GM23338 (cell line): ENCODE data around the gene DACH1. TPM values are rescaled to one million over a fixed set of nuclear protein-coding genes. Genes with fewer than 3 reads are reported as not detected.

Source experiments
- ATAC-seq: fragments of 200-7000 bp; cut with Tn5 transposase; 3 replicates; pipeline ENCODE4 v1.9.1; 2020
- DNase-seq: peaks from one replicate; pipeline ENCODE4 v3.0.0-alpha.2; 2015; ENCODE audit warnings: low spot score
- H2AFZ ChIP-seq: fragments of 200-600 bp; sonication (generic); 2 replicates; pipeline ENCODE4 v1.8.0; 2016; ENCODE audit warnings: antibody characterized with exemption, mild to moderate bottlenecking, moderate library complexity
- H3F3A ChIP-seq: fragments of 200-600 bp; sonication (generic); replicated peaks from 2 replicates; pipeline ENCODE4 v1.8.0; 2017; ENCODE audit warnings: antibody characterized with exemption, mixed run types, low read depth
- H3K27ac ChIP-seq: fragments of 200-600 bp; sonication (generic); 2 replicates; pipeline ENCODE4 v1.6.1; 2016; ENCODE audit warnings: low read depth
- H3K27me3 ChIP-seq: fragments of 200-600 bp; sonication (generic); 2 replicates; pipeline ENCODE4 v1.8.0; 2016; ENCODE audit warnings: mild to moderate bottlenecking, mixed run types, moderate library complexity; ENCODE audit not compliant: insufficient read depth
- H3K36me3 ChIP-seq: fragments of 200-600 bp; sonication (generic); 2 replicates; pipeline ENCODE4 v1.8.0; 2016; ENCODE audit warnings: mild to moderate bottlenecking; ENCODE audit not compliant: insufficient read depth
- H3K4me1 ChIP-seq: fragments of 200-600 bp; sonication (generic); 2 replicates; pipeline ENCODE4 v1.8.0; 2016; ENCODE audit warnings: mild to moderate bottlenecking, moderate library complexity; ENCODE audit not compliant: insufficient read depth
- H3K4me2 ChIP-seq: fragments of 200-600 bp; sonication (generic); 2 replicates; pipeline ENCODE4 v1.7.1; 2017; ENCODE audit warnings: mixed run types
- H3K4me3 ChIP-seq: fragments of 200-600 bp; sonication (generic); 2 replicates; pipeline ENCODE4 v1.6.1; 2016; ENCODE audit warnings: mixed run types
- H3K79me2 ChIP-seq: fragments of 200-600 bp; sonication (generic); replicated peaks from 2 replicates; pipeline ENCODE4 v1.8.0; 2017; ENCODE audit warnings: mild to moderate bottlenecking; ENCODE audit not compliant: insufficient read depth
- H3K9me2 ChIP-seq: fragments of 200-600 bp; sonication (generic); 2 replicates; pipeline ENCODE4 v1.8.0; 2017; ENCODE audit not compliant: insufficient read depth
- H4K20me1 ChIP-seq: fragments of 200-600 bp; sonication (generic); replicated peaks from 2 replicates; pipeline ENCODE4 v1.8.0; 2017; ENCODE audit warnings: mild to moderate bottlenecking; ENCODE audit not compliant: insufficient read depth
- H3K27ac Mint-ChIP-seq: 2 replicates; pipeline ENCODE4 v1.8.0; 2020; ENCODE audit warnings: inconsistent platforms, mild to moderate bottlenecking, moderate library complexity, mixed read lengths
- H3K27me3 Mint-ChIP-seq: 3 replicates; pipeline ENCODE4 v1.8.0; 2022; ENCODE audit warnings: low read depth, mild to moderate bottlenecking, moderate library complexity, mixed read lengths, inconsistent platforms; ENCODE audit not compliant: insufficient read depth, poor library complexity
- H3K36me3 Mint-ChIP-seq: 3 replicates; pipeline ENCODE4 v1.8.0; 2021; ENCODE audit warnings: low read depth, mild to moderate bottlenecking, inconsistent platforms, moderate library complexity, mixed read lengths
- H3K4me1 Mint-ChIP-seq: 3 replicates; pipeline ENCODE4 v1.8.0; 2020; ENCODE audit warnings: mild to moderate bottlenecking, inconsistent platforms, mixed read lengths
- H3K4me3 Mint-ChIP-seq: 3 replicates; pipeline ENCODE4 v1.8.0; 2021; ENCODE audit warnings: moderate library complexity, mild to moderate bottlenecking, inconsistent platforms, mixed read lengths
- H3K9me3 Mint-ChIP-seq: 3 replicates; pipeline ENCODE4 v1.8.0; 2020; ENCODE audit warnings: moderate library complexity, mild to moderate bottlenecking, inconsistent platforms, mixed read lengths
- CREB1 ChIP-seq: fragments of 250-450 bp; sonication (Bioruptor Pico); IDR thresholded peaks from 2 replicates; pipeline ENCODE4 v1.5.0; 2020; ENCODE audit warnings: low read depth, mild to moderate bottlenecking, moderate library complexity
- NANOG ChIP-seq: IDR thresholded peaks from 2 replicates; pipeline ENCODE4 v1.6.1; 2016; ENCODE audit warnings: antibody characterized with exemption, borderline replicate concordance
- ZNF331 ChIP-seq: fragments of 250-450 bp; sonication (Bioruptor Pico); IDR thresholded peaks from 2 replicates; pipeline ENCODE4 v1.5.0; 2020; ENCODE audit warnings: low read depth, mild to moderate bottlenecking, moderate library complexity
- polyA plus RNA-seq: library from polyadenylated mRNA; unstranded; fragments of >200 nt; fragmentation: Nextera tagmentation; extraction: Ambion mirVana; gene quantifications from 2 replicates; pipeline ENCODE4 v1.2.1, GENCODE V29; 2016
- total RNA-seq: library from RNA; depleted of rRNA; stranded (reverse); fragments of >200 nt; shearing (Covaris generic); gene quantifications from 2 replicates; pipeline ENCODE4 v1.2.3, GENCODE V29; 2014
- TF ChIP-seq, protein P1 (sequence below): IDR thresholded peaks from 2 replicates; pipeline ENCODE4 v1.6.1; 2016; ENCODE audit warnings: antibody characterized with exemption
- TF ChIP-seq, protein P2 (sequence below): fragments of 250-450 bp; sonication (Bioruptor Pico); IDR thresholded peaks from 2 replicates; pipeline ENCODE4 v1.5.0; 2020; ENCODE audit warnings: mild to moderate bottlenecking, moderate library complexity

DACH1 gene
- total and polyA plus RNA-seq, 2 experiments from 2014 or later, result 0.45 to 0.57 TPM

GRCh38 chr13:71858647-71859046 lies 8.4 kb downstream of the DACH1 start (continued):
- no peak for TF ChIP-seq NANOG

GRCh38 chr13:71856548-71857043 lies 10.4 kb downstream of the DACH1 start:
- Mint-ChIP-seq H3K27me3 (no peaks in the 10 kb centered on the region), H3K27ac (no peak overlapping the region), H3K4me1 (no peaks in the 10 kb centered on the region), H3K36me3 (no peaks in the 10 kb centered on the region), H3K9me3 (no peaks in the 10 kb centered on the region), H3K4me3 (no peak overlapping the region)
- H2AFZ ChIP-seq, result no peak overlapping the region
- H3F3A ChIP-seq, result no peaks in the 10 kb centered on the region
- no peak overlapping the region for H3K27ac ChIP-seq
- H4K20me1 ChIP-seq, result no peaks in the 10 kb centered on the region
- no peaks in the 10 kb centered on the region for H3K36me3 ChIP-seq
- no peaks in the 10 kb centered on the region for H3K4me1 ChIP-seq
- DNase-seq, result no peak
- no peak for TF ChIP-seq CREB1 (CRISPR knock-in tag)
- TF ChIP-seq, protein P1, sequence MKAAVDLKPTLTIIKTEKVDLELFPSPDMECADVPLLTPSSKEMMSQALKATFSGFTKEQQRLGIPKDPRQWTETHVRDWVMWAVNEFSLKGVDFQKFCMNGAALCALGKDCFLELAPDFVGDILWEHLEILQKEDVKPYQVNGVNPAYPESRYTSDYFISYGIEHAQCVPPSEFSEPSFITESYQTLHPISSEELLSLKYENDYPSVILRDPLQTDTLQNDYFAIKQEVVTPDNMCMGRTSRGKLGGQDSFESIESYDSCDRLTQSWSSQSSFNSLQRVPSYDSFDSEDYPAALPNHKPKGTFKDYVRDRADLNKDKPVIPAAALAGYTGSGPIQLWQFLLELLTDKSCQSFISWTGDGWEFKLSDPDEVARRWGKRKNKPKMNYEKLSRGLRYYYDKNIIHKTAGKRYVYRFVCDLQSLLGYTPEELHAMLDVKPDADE, result no peak
- TF ChIP-seq, protein P2, sequence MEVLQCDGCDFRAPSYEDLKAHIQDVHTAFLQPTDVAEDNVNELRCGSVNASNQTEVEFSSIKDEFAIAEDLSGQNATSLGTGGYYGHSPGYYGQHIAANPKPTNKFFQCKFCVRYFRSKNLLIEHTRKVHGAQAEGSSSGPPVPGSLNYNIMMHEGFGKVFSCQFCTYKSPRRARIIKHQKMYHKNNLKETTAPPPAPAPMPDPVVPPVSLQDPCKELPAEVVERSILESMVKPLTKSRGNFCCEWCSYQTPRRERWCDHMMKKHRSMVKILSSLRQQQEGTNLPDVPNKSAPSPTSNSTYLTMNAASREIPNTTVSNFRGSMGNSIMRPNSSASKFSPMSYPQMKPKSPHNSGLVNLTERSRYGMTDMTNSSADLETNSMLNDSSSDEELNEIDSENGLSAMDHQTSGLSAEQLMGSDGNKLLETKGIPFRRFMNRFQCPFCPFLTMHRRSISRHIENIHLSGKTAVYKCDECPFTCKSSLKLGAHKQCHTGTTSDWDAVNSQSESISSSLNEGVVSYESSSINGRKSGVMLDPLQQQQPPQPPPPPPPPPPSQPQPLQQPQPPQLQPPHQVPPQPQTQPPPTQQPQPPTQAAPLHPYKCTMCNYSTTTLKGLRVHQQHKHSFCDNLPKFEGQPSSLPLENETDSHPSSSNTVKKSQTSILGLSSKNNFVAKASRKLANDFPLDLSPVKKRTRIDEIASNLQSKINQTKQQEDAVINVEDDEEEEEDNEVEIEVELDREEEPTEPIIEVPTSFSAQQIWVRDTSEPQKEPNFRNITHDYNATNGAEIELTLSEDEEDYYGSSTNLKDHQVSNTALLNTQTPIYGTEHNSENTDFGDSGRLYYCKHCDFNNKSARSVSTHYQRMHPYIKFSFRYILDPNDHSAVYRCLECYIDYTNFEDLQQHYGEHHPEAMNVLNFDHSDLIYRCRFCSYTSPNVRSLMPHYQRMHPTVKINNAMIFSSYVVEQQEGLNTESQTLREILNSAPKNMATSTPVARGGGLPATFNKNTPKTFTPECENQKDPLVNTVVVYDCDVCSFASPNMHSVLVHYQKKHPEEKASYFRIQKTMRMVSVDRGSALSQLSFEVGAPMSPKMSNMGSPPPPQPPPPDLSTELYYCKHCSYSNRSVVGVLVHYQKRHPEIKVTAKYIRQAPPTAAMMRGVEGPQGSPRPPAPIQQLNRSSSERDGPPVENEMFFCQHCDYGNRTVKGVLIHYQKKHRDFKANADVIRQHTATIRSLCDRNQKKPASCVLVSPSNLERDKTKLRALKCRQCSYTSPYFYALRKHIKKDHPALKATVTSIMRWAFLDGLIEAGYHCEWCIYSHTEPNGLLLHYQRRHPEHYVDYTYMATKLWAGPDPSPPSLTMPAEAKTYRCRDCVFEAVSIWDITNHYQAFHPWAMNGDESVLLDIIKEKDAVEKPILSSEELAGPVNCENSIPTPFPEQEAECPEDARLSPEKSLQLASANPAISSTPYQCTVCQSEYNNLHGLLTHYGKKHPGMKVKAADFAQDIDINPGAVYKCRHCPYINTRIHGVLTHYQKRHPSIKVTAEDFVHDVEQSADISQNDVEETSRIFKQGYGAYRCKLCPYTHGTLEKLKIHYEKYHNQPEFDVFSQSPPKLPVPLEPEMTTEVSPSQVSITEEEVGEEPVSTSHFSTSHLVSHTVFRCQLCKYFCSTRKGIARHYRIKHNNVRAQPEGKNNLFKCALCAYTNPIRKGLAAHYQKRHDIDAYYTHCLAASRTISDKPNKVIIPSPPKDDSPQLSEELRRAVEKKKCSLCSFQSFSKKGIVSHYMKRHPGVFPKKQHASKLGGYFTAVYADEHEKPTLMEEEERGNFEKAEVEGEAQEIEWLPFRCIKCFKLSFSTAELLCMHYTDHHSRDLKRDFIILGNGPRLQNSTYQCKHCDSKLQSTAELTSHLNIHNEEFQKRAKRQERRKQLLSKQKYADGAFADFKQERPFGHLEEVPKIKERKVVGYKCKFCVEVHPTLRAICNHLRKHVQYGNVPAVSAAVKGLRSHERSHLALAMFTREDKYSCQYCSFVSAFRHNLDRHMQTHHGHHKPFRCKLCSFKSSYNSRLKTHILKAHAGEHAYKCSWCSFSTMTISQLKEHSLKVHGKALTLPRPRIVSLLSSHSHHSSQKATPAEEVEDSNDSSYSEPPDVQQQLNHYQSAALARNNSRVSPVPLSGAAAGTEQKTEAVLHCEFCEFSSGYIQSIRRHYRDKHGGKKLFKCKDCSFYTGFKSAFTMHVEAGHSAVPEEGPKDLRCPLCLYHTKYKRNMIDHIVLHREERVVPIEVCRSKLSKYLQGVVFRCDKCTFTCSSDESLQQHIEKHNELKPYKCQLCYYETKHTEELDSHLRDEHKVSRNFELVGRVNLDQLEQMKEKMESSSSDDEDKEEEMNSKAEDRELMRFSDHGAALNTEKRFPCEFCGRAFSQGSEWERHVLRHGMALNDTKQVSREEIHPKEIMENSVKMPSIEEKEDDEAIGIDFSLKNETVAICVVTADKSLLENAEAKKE, result no peak
- TF ChIP-seq ZNF331 (CRISPR knock-in tag), result no peak
- H3K27me3 ChIP-seq, result peaks cover 6% of the 10 kb centered on the region
- H3K79me2 ChIP-seq, result no peaks in the 10 kb centered on the region
- ATAC-seq, result no peak
- no peak overlapping the region for H3K4me3 ChIP-seq
- no peak overlapping the region for H3K4me2 ChIP-seq
- no peaks in the 10 kb centered on the region for H3K9me2 ChIP-seq
